GM12891 (cell line): ENCODE data around the gene TRAPPC12.

Source experiments
- PAX5 ChIP-seq: IDR thresholded peaks from 2 replicates; pipeline ENCODE4 v1.6.1; 2011; ENCODE audit warnings: low read length, moderate library complexity, mild to moderate bottlenecking; ENCODE audit not compliant: insufficient read depth, severe bottlenecking
- POLR2A ChIP-seq: IDR thresholded peaks from 2 replicates; pipeline ENCODE4 v1.6.1; 2011; ENCODE audit warnings: low read depth, low read length, control low read depth
- POLR2AphosphoS5 ChIP-seq: IDR thresholded peaks from 2 replicates; pipeline ENCODE4 v1.6.1; 2011; ENCODE audit warnings: low read depth, low read length, control low read depth
- SPI1 ChIP-seq: IDR thresholded peaks from 2 replicates; pipeline ENCODE4 v1.6.1; 2011; ENCODE audit warnings: low read depth, low read length, control low read depth
- TAF1 ChIP-seq: IDR thresholded peaks from 2 replicates; pipeline ENCODE4 v1.6.1; 2011; ENCODE audit warnings: low read depth, low read length, control low read depth

GRCh38 chr2:3480352-3481010, 101.0 kb downstream of the TRAPPC12 start:
- no peak for TF ChIP-seq POLR2AphosphoS5
- TF ChIP-seq SPI1: peak; percentile 93
- no peak for TF ChIP-seq POLR2A
- no peak for TF ChIP-seq TAF1
- TF ChIP-seq PAX5: no peak
